Measurements from ENCODE around the gene COA8. TPM values are rescaled to one million over a fixed set of nuclear protein-coding genes. Genes with fewer than 3 reads are reported as not detected.

The COA8 gene
- total and polyA plus RNA-seq, 2 of the 4 experiments (the other 2 are of a cell fraction): 12.2 to 21.1 TPM

DNA sequence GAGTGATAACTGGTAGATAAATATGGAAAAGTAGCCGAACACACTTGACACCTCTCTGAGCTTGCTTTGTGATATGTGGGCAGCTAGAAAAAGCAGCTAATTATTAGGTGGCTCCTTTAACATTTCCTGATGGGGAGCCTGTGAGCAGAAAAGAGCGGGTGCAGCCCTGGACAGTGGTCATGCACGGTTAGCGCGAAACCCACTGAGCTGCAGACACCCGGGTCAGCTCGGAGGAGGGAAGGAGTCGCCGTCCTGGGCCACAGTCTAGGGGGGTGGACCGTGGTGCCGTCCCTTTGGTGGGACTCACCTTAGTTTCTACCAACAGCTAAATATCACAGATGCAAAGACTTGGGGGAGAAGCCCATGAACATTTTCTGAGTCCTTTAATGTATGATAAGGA lies 6.6 kb downstream of the COA8 start:
- CTCF ChIA-PET: no interaction called here
- H3K27ac ChIP-seq (ENCODE audit: insufficient read depth, low read length): no peak overlapping the region
- no peak overlapping the region for H2AK5ac ChIP-seq (ENCODE audit: low read depth, low read length)
- no peak overlapping the region for H3K23ac ChIP-seq (ENCODE audit: low read depth, low read length)
- dilution Hi-C loops (cut with HindIII; ENCODE audit: low sequenced_read_pairs, unreplicated experiment) (no loop called here), in situ Hi-C loops (cut with MboI; ENCODE audit: low sequenced_read_pairs) (no loop called here), intact Hi-C loops (cut with micrococcal nuclease) (no loop called here)
- H3K18ac ChIP-seq (ENCODE audit: low read depth, low read length): no peak overlapping the region
- peaks cover 21 to 56% of the 10 kb centered on the region in 2 experiments for H3K79me1 ChIP-seq (ENCODE audit: low read depth in 1 of 2, low read length in 2 of 2)
- POLR2A ChIA-PET (ENCODE audit: unreplicated experiment): no interaction called here
- no peak overlapping the region for H2BK5ac ChIP-seq (ENCODE audit: low read depth, low read length, poor library complexity, severe bottlenecking)
- no peaks in the 10 kb centered on the region; the same call in 1 of the 2 replicates for H3K4me1 ChIP-seq (ENCODE audit: control insufficient read depth, insufficient read depth, low read length)
- no peak overlapping the region for H2AK9ac ChIP-seq (replicated peaks; ENCODE audit: low read depth, low read length, poor library complexity)
- H3K9ac ChIP-seq (ENCODE audit: low read depth, low read length): no peak overlapping the region
- no peak overlapping the region for H3K4me2 ChIP-seq (ENCODE audit: low read depth, low read length)
- H4K8ac ChIP-seq (ENCODE audit: low read depth in 2 of 2, low read length in 2 of 2): no peak overlapping the region
- no peak overlapping the region for H4K91ac ChIP-seq (ENCODE audit: insufficient read depth, low read depth, low read length)
- H4K20me1 ChIP-seq (ENCODE audit: insufficient read depth, low read length): peaks cover 44% of the 10 kb centered on the region
- no peak overlapping the region for H3K14ac ChIP-seq (replicated peaks; ENCODE audit: low read depth, low read length)
- H3K4me3 ChIP-seq (ENCODE audit: insufficient read depth, low read depth, low read length): no peak overlapping the region
- no peak overlapping the region for H3K4ac ChIP-seq (ENCODE audit: low read depth, low read length)
- no TSS peak for BruUV-seq (replicated peaks)
- H2AFZ ChIP-seq (replicated peaks; ENCODE audit: low read length, poor library complexity): no peak overlapping the region
- H3K36me3 ChIP-seq (ENCODE audit: control insufficient read depth, insufficient read depth, low read length): peaks cover 9% of the 10 kb centered on the region
- no peak for DNase-seq
- no peaks in the 10 kb centered on the region for H3K9me1 ChIP-seq (ENCODE audit: insufficient read depth, low read length)
- TF ChIP-seq CEBPB (IDR thresholded peaks at IDR 0.05; ENCODE audit: low read depth, low read length) (no peak), CTCF (conservative IDR thresholded peaks at IDR 0.05; ENCODE audit: low read depth, low read length) (no peak), SMC3 (IDR thresholded peaks at IDR 0.05; ENCODE audit: low read depth, low read length) (no peak), ELK1 (IDR thresholded peaks at IDR 0.05; ENCODE audit: borderline replicate concordance, low read depth, low read length) (no peak)
- H3K27me3 ChIP-seq (ENCODE audit: control insufficient read depth, insufficient read depth, low read length): no peaks in the 10 kb centered on the region
- no peak overlapping the region for H2BK120ac ChIP-seq (ENCODE audit: low read depth, low read length)
- H3K9me3 ChIP-seq (ENCODE audit: control insufficient read depth, insufficient read depth, low read length): no peaks in the 10 kb centered on the region
- no peak overlapping the region for H2BK15ac ChIP-seq (ENCODE audit: low read depth, low read length)
- no peak overlapping the region for H2BK20ac ChIP-seq (ENCODE audit: low read depth, low read length)
- H3K56ac ChIP-seq (ENCODE audit: extremely low read depth, insufficient read depth, low read length): no peak overlapping the region
- H4K5ac ChIP-seq (ENCODE audit: low read depth, low read length): no peak overlapping the region
- no peak for ATAC-seq (ENCODE audit: low read depth)
- WGBS, 2 experiments (ENCODE audit: extremely low coverage in 2 of 2, insufficient read length in 1 of 2): 100% methylated on average over 1 of the region's 11 CpGs; no CpG with 5 or more reads in 1 of the 2 experiments
